Fibroblast of lung (primary cell): Measurements from ENCODE around the gene PYGO1.

Experiments used
- EZH2 ChIP-seq: IDR thresholded peaks from 2 replicates; pipeline ENCODE4 v1.5.1; 2012; ENCODE audit warnings: low read length, control low read depth, mild to moderate bottlenecking; ENCODE audit errors: missing control alignments
- TF ChIP-seq, protein P1 (sequence below), 2 donors: IDR thresholded peaks in 1 of 2; conservative IDR thresholded peaks in 1 of 2; 1 replicate in 1 of 2; 2 replicates in 1 of 2; pipeline ENCODE4 v1.5.1; 2011 to 2012; ENCODE audit warnings: low read length in 2 of 2, control low read depth in 1 of 2, inconsistent platforms in 1 of 2, low read depth in 1 of 2, mild to moderate bottlenecking in 1 of 2

GRCh38 chr15:55507567-55507966 is 80.6 kb downstream of the PYGO1 start:
- TF ChIP-seq, protein P1, sequence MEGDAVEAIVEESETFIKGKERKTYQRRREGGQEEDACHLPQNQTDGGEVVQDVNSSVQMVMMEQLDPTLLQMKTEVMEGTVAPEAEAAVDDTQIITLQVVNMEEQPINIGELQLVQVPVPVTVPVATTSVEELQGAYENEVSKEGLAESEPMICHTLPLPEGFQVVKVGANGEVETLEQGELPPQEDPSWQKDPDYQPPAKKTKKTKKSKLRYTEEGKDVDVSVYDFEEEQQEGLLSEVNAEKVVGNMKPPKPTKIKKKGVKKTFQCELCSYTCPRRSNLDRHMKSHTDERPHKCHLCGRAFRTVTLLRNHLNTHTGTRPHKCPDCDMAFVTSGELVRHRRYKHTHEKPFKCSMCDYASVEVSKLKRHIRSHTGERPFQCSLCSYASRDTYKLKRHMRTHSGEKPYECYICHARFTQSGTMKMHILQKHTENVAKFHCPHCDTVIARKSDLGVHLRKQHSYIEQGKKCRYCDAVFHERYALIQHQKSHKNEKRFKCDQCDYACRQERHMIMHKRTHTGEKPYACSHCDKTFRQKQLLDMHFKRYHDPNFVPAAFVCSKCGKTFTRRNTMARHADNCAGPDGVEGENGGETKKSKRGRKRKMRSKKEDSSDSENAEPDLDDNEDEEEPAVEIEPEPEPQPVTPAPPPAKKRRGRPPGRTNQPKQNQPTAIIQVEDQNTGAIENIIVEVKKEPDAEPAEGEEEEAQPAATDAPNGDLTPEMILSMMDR (conservative IDR thresholded peaks at IDR 0.05 in 1 of 2, IDR thresholded peaks at IDR 0.05 in 1 of 2; ENCODE audit: low read depth in 1 of 2, low read length in 2 of 2), result no peak
- TF ChIP-seq EZH2, result no peak
